Effector memory CD4-positive, alpha-beta T cell (primary cell): ENCODE results near the gene KDR.

ENCODE experiments used
- DNase-seq, 3 donors: peaks; one replicate each; pipeline ENCODE4 v3.0.0-alpha.2; 2020
- H3K27ac ChIP-seq: 2 replicates; pipeline ENCODE4 v1.7.0; 2013; ENCODE audit warnings: mild to moderate bottlenecking, low read length, moderate library complexity; ENCODE audit not compliant: insufficient read depth, poor library complexity, severe bottlenecking
- H3K27me3 ChIP-seq: replicated peaks from 2 replicates; pipeline ENCODE4 v1.7.0; 2013; ENCODE audit warnings: mild to moderate bottlenecking, low read length; ENCODE audit not compliant: insufficient read depth, control insufficient read depth, poor library complexity, severe bottlenecking
- H3K36me3 ChIP-seq: 2 replicates; pipeline ENCODE4 v1.7.0; 2013; ENCODE audit warnings: mild to moderate bottlenecking, low read length, moderate library complexity; ENCODE audit not compliant: control insufficient read depth, insufficient read depth
- H3K4me1 ChIP-seq: 2 replicates; pipeline ENCODE4 v1.7.0; 2013; ENCODE audit warnings: low read length, mild to moderate bottlenecking; ENCODE audit not compliant: control insufficient read depth, insufficient read depth, poor library complexity, severe bottlenecking
- H3K4me3 ChIP-seq: 2 replicates; pipeline ENCODE4 v1.7.0; 2013; ENCODE audit warnings: low read length, low read depth, mild to moderate bottlenecking; ENCODE audit not compliant: insufficient read depth, poor library complexity, severe bottlenecking
- H3K9me3 ChIP-seq: 2 replicates; pipeline ENCODE4 v1.7.0; 2013; ENCODE audit warnings: mild to moderate bottlenecking, low read length, moderate library complexity; ENCODE audit not compliant: control insufficient read depth

Gene KDR

DNA sequence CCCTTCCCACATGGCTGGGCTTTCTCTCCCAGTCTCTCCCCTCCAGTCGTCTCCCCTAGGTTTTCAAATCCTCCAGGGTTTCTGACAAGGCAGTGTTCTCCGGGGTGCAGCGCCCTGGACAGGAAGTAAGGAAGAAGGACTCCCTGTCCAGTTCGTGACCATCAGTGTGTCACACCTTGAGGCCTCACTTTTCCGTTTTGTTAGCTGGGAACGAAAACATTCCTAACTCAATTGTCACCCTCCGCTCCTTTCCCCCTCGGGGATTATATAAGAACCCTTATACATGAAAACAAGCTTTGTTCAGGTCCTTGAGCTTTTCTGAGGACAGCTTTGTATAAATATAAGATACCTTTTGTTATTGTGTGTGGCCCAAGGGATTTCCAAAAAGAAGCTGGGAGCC, 92.1 kb downstream of the KDR start:
- Histone ChIP-seq H3K27me3 (no peaks in the 10 kb centered on the region), H3K4me1 (no peaks in the 10 kb centered on the region), H3K9me3 (no peaks in the 10 kb centered on the region), H3K36me3 (no peaks in the 10 kb centered on the region), H3K4me3 (no peak overlapping the region), H3K27ac (no peak overlapping the region)
- DNase-seq = no peak

DNA sequence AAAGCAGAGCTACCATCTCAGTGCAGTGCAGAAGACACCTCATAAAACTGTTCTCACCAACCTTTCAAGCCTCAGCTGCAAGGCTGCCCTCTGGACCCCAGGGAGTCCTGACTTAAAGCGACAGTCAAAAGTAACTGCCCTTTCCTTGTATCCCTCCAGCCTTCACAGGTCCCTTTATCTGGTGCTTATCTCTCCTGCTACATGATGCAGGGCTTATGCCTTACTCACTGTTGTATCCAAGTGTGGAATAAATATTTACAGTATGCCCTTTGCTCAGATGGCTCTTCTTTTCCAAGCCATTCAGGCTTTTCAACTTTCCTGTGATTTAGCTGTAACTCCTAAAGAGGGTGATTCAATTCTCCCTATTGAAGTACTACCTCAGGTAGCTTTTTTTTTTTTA, 92.6 kb downstream of the KDR start:
- Histone ChIP-seq H3K27ac (no peak overlapping the region), H3K36me3 (no peaks in the 10 kb centered on the region), H3K27me3 (no peaks in the 10 kb centered on the region), H3K9me3 (no peaks in the 10 kb centered on the region), H3K4me1 (no peaks in the 10 kb centered on the region), H3K4me3 (no peak overlapping the region)
- no peak for DNase-seq

DNA sequence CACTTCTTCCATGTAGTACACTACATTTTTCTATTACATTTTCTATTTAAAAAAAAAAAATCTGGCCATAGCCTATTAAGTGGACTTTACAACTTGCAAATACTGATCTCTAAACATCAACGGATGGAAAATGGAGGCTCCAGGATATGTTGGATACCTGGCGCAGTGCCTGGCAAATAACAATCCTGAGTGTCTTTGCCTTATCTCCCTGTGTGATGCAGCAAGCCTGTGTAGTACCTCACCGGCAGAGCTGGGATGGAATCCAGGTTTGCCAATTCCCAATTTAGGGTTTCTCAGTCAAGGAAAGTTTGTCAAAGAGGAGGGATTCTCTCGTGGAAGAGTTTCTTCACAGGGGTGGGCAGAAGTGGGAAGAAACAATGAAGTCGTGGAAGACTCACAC, 93.2 kb downstream of the KDR start:
- no peaks in the 10 kb centered on the region for H3K36me3 ChIP-seq
- H3K4me3 ChIP-seq = no peak overlapping the region
- H3K9me3 ChIP-seq = no peaks in the 10 kb centered on the region
- DNase-seq = no peak
- no peaks in the 10 kb centered on the region for H3K4me1 ChIP-seq
- H3K27me3 ChIP-seq = no peaks in the 10 kb centered on the region
- no peak overlapping the region for H3K27ac ChIP-seq

DNA sequence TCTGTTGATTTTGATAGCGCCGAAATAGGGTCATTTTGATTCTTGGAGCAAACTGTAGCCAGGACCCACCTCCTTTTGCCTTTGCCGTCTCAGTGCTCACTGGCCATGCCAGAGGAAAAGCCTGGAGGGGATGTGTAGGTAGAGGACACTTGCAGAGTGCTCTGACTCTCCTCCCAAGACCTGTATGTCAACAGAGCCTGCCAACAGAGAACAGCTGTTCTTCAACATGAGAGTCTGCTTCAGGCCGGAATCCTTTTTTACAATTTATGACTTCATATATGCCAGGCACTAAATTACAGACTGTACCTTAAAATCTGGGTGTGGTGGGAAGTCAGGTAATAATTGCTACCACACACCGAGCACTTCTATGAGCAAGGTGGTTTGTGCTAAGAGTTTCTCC, 94.2 kb downstream of the KDR start:
- Histone ChIP-seq H3K27ac (no peak overlapping the region), H3K36me3 (no peaks in the 10 kb centered on the region), H3K9me3 (no peaks in the 10 kb centered on the region)

DNA sequence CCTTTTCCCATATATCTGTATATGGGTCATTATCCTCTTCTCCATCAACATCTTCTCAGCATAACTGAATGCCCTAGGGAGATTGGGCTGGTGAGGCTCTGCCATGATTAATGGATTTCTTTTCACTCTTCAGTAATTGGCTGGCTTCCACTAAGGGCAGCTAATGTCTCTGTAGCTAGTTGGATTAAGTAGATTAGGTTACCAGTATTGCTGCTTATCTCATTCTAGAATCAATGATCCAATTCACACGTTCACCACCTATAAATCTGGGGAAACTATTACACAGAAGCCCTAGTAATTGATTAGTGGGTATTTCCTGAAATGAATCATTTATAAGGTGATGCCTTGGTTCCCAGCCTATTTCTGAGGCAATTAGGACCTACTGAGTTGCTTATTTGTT, 94.8 kb downstream of the KDR start:
- no peaks in the 10 kb centered on the region for H3K27me3 ChIP-seq
- H3K9me3 ChIP-seq = no peaks in the 10 kb centered on the region
- no peak overlapping the region for H3K27ac ChIP-seq
- H3K4me3 ChIP-seq = no peak overlapping the region
- no peak for DNase-seq
- H3K4me1 ChIP-seq = no peaks in the 10 kb centered on the region
- no peaks in the 10 kb centered on the region for H3K36me3 ChIP-seq

More for the DNA sequence above, 94.2 kb downstream of the KDR start:
- Histone ChIP-seq H3K4me1 (no peaks in the 10 kb centered on the region), H3K4me3 (no peak overlapping the region), H3K27me3 (no peaks in the 10 kb centered on the region)
- no peak for DNase-seq

DNA sequence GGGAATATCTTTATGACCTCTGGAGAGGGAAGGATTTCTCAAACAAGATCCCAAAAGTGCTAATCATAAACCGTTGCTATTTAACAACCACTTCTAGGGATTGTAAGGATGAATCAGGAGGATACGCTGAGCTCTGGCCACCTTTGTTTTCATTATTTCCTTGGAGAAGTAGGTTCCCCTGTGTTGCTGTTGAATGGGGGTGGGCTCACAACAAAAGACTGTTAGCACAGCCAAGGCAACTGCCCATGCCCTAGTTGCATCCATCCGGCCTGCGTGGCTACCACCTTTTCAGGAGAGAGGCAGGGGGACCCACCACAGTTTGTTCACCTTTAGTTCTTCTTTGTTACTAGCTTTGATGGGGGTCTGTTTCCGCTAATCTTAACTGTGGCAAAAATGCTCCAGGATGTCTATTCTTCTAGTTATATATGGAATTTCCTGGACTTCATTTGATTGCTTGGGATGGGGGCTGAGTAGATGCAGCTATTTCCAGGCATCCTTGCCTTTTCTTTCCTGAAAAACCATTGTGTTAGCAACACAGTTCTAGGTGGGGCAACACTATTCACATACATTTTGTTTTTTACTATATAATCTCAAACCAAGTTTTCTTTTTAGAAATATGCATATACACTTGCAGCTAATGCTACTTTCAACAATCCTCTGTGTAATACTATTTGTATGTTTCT, 95.4 kb downstream of the KDR start:
- no peaks in the 10 kb centered on the region for H3K36me3 ChIP-seq
- H3K4me1 ChIP-seq = no peaks in the 10 kb centered on the region
- DNase-seq = no peak

DNA sequence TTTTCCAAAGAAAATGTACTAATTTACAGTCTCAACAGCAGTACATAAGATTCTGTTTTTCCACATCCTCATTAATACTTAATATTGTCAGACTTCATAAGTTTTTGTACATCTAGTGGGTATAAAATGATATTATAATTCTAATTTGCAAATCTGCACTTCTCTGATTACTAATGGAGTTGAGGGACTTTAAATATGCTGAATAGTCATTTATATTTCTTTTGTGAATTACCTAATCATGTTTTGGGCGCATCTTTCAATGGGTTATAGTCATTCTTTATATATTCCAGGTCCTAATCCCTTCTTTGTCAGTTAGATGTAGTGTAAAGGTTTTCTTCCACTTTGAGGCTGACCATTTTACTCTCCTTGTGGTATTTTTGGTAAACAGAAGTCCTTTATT, 96.1 kb downstream of the KDR start:
- Histone ChIP-seq H3K9me3 (no peaks in the 10 kb centered on the region), H3K4me1 (no peaks in the 10 kb centered on the region), H3K36me3 (no peaks in the 10 kb centered on the region), H3K4me3 (no peak overlapping the region), H3K27ac (no peak overlapping the region), H3K27me3 (no peaks in the 10 kb centered on the region)
- DNase-seq = no peak

More for the DNA sequence above, 95.4 kb downstream of the KDR start:
- H3K4me3 ChIP-seq = no peak overlapping the region
- H3K27me3 ChIP-seq = no peaks in the 10 kb centered on the region
- no peaks in the 10 kb centered on the region for H3K9me3 ChIP-seq
- H3K27ac ChIP-seq = no peak overlapping the region
